ENCODE measurements around the gene NME7.

Gene NME7

DNA sequence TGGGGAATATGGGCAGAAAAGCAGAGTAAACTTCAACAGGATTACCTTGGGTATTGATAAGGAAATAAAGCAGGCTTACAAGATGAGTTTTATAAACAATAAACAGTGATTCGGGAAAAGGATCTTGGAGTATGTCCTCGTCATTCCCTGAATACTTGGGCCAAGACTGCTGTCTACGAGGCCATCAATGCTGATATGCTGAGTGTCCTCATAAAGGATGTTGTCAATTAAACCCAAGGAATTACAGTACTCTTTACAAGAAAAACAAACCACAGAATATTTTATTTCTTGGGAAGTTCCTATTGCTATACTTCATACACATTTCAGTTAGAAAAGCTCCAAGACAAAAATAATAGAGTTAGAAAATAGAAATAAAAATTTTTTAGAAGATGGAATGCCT, 226.2 kb downstream of the NME7 start:
- TF ChIP-seq, protein P1, sequence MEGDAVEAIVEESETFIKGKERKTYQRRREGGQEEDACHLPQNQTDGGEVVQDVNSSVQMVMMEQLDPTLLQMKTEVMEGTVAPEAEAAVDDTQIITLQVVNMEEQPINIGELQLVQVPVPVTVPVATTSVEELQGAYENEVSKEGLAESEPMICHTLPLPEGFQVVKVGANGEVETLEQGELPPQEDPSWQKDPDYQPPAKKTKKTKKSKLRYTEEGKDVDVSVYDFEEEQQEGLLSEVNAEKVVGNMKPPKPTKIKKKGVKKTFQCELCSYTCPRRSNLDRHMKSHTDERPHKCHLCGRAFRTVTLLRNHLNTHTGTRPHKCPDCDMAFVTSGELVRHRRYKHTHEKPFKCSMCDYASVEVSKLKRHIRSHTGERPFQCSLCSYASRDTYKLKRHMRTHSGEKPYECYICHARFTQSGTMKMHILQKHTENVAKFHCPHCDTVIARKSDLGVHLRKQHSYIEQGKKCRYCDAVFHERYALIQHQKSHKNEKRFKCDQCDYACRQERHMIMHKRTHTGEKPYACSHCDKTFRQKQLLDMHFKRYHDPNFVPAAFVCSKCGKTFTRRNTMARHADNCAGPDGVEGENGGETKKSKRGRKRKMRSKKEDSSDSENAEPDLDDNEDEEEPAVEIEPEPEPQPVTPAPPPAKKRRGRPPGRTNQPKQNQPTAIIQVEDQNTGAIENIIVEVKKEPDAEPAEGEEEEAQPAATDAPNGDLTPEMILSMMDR (IDR thresholded peaks at IDR 0.05; ENCODE audit: low read depth, low read length) = no peak
- DNase-seq = no peak
- H3K36me3 ChIP-seq = no peaks in the 10 kb centered on the region
- H3K27me3 ChIP-seq (ENCODE audit: insufficient read depth, low read depth, severe bottlenecking) = no peaks in the 10 kb centered on the region
- H3K27ac ChIP-seq = no peak overlapping the region
- H3K9me3 ChIP-seq (ENCODE audit: severe bottlenecking) = no peaks in the 10 kb centered on the region
- H3K4me3 ChIP-seq (ENCODE audit: low read depth, low read length) = no peak overlapping the region

DNA sequence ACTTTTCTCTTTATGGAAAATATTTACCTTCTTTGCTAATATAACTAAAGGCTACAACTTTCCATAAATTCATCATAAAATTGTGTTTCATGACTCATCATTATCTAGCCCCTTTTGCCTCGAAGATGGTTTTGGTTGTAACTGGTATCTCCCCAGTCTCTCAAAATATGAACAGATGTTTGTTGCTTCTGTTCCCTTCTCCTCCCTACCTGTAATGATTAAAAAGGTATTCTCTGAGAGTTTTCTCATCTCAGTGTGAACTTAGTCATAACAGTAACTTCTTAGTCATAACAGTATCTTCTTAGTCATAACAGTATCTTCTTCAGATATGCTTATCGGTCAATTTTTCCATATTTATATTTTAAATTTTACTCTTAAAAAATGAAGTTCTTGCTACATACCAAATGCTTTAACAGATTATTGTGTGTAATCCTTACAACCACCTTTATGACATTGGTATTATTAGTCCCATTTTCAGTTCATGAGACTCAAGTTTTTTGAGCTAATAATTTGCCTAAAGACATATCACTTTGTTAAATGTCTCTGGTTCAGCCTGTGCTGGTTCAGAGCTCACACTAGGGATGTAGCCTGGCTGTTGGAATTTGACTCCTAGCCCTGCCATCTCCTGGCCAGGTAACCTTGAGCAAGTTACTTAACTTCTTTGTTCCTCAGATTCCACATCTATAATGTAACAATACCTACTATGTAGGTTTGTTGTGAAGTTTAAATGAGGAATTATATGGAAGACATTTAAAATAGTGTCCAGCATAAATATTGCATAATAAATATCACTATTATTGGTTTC, 228.5 kb downstream of the NME7 start:
- TF ChIP-seq, protein P1 (IDR thresholded peaks at IDR 0.05; ENCODE audit: low read depth, low read length) = no peak

DNA sequence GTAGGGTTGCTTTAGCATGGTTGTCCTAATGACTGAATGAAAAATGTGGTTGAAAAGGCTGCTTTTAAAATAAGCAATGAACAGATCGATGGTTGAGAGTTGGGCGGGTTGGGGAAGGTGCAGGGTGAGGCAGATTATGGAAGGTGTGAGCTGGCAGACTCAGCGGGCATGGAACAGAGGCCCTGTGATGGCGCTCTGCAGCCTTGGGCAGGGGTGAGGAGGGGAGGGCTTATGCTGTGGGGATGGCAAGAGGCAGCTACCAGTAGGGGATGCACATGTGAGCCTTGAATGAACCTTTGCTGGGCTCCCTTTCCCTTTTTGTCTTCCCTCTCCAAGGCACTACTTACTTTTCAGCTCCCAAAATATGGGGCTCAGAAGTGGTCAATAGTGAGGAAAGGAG, 230.2 kb downstream of the NME7 start:
- Histone ChIP-seq H3K9me3 (ENCODE audit: severe bottlenecking) (no peaks in the 10 kb centered on the region), H3K27ac (no peak overlapping the region), H3K27me3 (ENCODE audit: insufficient read depth, low read depth, severe bottlenecking) (no peaks in the 10 kb centered on the region), H3K4me3 (ENCODE audit: low read depth, low read length) (no peak overlapping the region), H3K36me3 (no peaks in the 10 kb centered on the region)
- no peak for DNase-seq
- TF ChIP-seq, protein P1 (IDR thresholded peaks at IDR 0.05; ENCODE audit: low read depth, low read length) = no peak

More for the DNA sequence above, 228.5 kb downstream of the NME7 start:
- H3K4me3 ChIP-seq (ENCODE audit: low read depth, low read length) = no peak overlapping the region
- H3K27ac ChIP-seq = no peak overlapping the region
- H3K36me3 ChIP-seq = no peaks in the 10 kb centered on the region
- no peak for DNase-seq
- no peaks in the 10 kb centered on the region for H3K27me3 ChIP-seq (ENCODE audit: insufficient read depth, low read depth, severe bottlenecking)
- H3K9me3 ChIP-seq (ENCODE audit: severe bottlenecking) = no peaks in the 10 kb centered on the region

DNA sequence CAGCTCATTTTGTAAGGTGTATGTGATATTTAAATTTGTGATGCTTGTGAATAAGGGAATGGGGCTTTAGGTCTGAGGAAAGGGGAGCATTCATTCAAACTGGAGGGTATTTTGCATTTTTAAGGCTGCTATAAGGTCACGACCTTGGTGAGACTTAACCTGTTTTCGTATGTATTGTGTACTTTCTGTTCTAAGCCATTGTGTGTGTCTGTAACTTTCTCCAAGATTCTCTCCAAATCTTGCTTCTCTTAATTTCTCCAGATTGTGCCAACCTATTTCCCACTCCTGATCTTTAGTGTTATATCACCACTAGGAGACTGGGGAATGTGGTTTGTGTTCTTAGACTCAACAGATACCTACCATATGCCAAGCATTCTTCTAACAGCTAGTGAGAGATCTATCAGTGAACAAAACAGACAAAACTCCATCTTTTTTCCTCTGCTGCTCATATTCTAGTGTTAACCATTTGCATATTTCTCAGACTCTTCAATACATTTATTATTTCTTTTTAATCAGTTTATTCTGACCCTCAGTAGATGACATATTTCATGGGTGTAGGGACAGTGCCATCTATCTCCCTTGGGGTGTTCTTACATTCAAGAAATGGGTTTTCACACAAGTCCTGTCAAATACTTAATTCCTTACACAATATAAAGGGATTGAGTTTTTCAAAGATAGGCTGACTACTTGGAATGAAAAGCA, 233.6 kb downstream of the NME7 start:
- Histone ChIP-seq H3K27me3 (ENCODE audit: insufficient read depth, low read depth, severe bottlenecking) (no peaks in the 10 kb centered on the region), H3K4me3 (ENCODE audit: low read depth, low read length) (no peak overlapping the region), H3K27ac (no peak overlapping the region), H3K9me3 (ENCODE audit: severe bottlenecking) (no peaks in the 10 kb centered on the region), H3K36me3 (no peaks in the 10 kb centered on the region)
- DNase-seq = no peak
- TF ChIP-seq, protein P1 (IDR thresholded peaks at IDR 0.05; ENCODE audit: low read depth, low read length) = no peak

DNA sequence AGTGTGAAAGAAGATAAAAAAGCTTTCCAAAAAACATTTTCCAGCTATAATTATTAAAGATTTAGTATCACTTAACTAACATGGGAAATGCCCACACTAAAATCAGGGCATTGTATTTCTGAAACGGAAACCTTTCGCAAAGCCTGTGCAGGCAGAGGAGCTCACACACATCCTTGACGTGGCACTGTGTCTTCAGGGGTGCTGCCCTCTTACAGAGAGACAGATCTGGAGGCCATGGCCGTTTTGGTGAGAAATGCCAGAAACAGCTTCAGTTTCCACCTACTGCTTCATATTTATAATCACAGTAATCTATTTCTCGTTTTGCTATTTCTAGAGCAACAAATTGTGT, 234.4 kb downstream of the NME7 start:
- H3K4me3 ChIP-seq (ENCODE audit: low read depth, low read length) = no peak overlapping the region
- H3K27me3 ChIP-seq (ENCODE audit: insufficient read depth, low read depth, severe bottlenecking) = no peaks in the 10 kb centered on the region
- TF ChIP-seq, protein P1 (IDR thresholded peaks at IDR 0.05; ENCODE audit: low read depth, low read length) = no peak
- DNase-seq = no peak
- H3K9me3 ChIP-seq (ENCODE audit: severe bottlenecking) = no peaks in the 10 kb centered on the region
- H3K27ac ChIP-seq = no peak overlapping the region
- no peaks in the 10 kb centered on the region for H3K36me3 ChIP-seq
